Activated CD8-positive, alpha-beta memory T cell treated with anti-CD3 and anti-CD28 coated beads, Interleukin-2, amount 50 U/mL, for 1 hour (primary cell): Measurements from ENCODE around the gene MSI2.

Experiments used
- DNase-seq: peaks from one replicate; pipeline ENCODE4 v3.0.0-alpha.2; 2020; ENCODE audit errors: extremely low read depth

MSI2 gene

GRCh38 chr17:57538736-57539456 is 282.6 kb downstream of the MSI2 start:
- no peak for DNase-seq

GRCh38 chr17:57539529-57540301 is 283.4 kb downstream of the MSI2 start:
- DNase-seq: no peak

- no peak for DNase-seq
Observed at GRCh38 chr17:57540596-57540995, 284.3 kb downstream of the MSI2 start.

GRCh38 chr17:57541049-57541448 is 284.7 kb downstream of the MSI2 start:
- no peak for DNase-seq

- DNase-seq: no peak
Observed at GRCh38 chr17:57541472-57542394, 285.4 kb downstream of the MSI2 start.

GRCh38 chr17:57542510-57542909 is 286.2 kb downstream of the MSI2 start:
- no peak for DNase-seq

- DNase-seq: no peak
Observed at GRCh38 chr17:57543230-57543629, 286.9 kb downstream of the MSI2 start.

GRCh38 chr17:57544401-57544800 is 288.1 kb downstream of the MSI2 start:
- no peak for DNase-seq

GRCh38 chr17:57544834-57545463 is 288.6 kb downstream of the MSI2 start:
- DNase-seq: no peak

- DNase-seq: no peak
Observed at GRCh38 chr17:57545731-57546342, 289.5 kb downstream of the MSI2 start.

GRCh38 chr17:57548421-57549410 is 292.4 kb downstream of the MSI2 start:
- no peak for DNase-seq

- DNase-seq: no peak
Observed at GRCh38 chr17:57549468-57549867, 293.1 kb downstream of the MSI2 start.

GRCh38 chr17:57550016-57550415 is 293.7 kb downstream of the MSI2 start:
- DNase-seq: no peak

GRCh38 chr17:57550668-57551315 is 294.5 kb downstream of the MSI2 start:
- no peak for DNase-seq

- DNase-seq: no peak
Observed at GRCh38 chr17:57551321-57552079, 295.2 kb downstream of the MSI2 start.

- DNase-seq: no peak
Observed at GRCh38 chr17:57552114-57552624, 295.8 kb downstream of the MSI2 start.

GRCh38 chr17:57553526-57553925 is 297.2 kb downstream of the MSI2 start:
- no peak for DNase-seq

- no peak for DNase-seq
Observed at GRCh38 chr17:57553991-57554825, 297.9 kb downstream of the MSI2 start.
